Naive thymus-derived CD4-positive, alpha-beta T cell (primary cell): ENCODE measurements around the gene DHRS9. TPM values are rescaled to one million over a fixed set of nuclear protein-coding genes. Genes with fewer than 3 reads are reported as not detected.

Experiments
- ATAC-seq: fragments of 150-1000 bp; cut with Tn5 transposase; 2 replicates; pipeline ENCODE4 v1.10.0; 2021; ENCODE audit warnings: mild to moderate bottlenecking, moderate library complexity
- CTCF ChIA-PET: fragments of 350-600 bp; sonication (Branson Sonifier 250); formaldehyde crosslinking; loops from one replicate; lab custom pipeline; 2021; ENCODE audit warnings: antibody characterized with exemption; lab: Charles Lee
- POLR2A ChIA-PET: fragments of 350-600 bp; sonication (Branson Sonifier 250); formaldehyde crosslinking; loops from one replicate; lab custom pipeline; 2021; ENCODE audit warnings: antibody characterized with exemption, inconsistent platforms; lab: Charles Lee
- DNase-seq, 9 donors: peaks; one replicate each; pipeline versions ENCODE4 v3.0.0 to v3.0.0-alpha.2; 2020 to 2022; ENCODE audit warnings: mixed read lengths in 1 of 9
- H3K27ac ChIP-seq: one replicate; pipeline ENCODE4 v1.7.0; 2013; ENCODE audit warnings: mild to moderate bottlenecking, low read depth, low read length, moderate library complexity
- H3K27me3 ChIP-seq, 2 donors: one replicate each; pipeline ENCODE4 v1.7.0; 2013; ENCODE audit warnings: low read length in 2 of 2, mild to moderate bottlenecking in 2 of 2, moderate library complexity in 2 of 2; ENCODE audit not compliant: control insufficient read depth in 2 of 2, insufficient read depth in 2 of 2
- H3K36me3 ChIP-seq, 3 experiments: 1 replicate in 2 of 3; 2 replicates in 1 of 3; pipeline ENCODE4 v1.7.0; 2013; ENCODE audit warnings: low read length in 3 of 3, mild to moderate bottlenecking in 3 of 3, moderate library complexity in 1 of 3; ENCODE audit not compliant: insufficient read depth in 3 of 3, control insufficient read depth in 2 of 3
- H3K4me1 ChIP-seq, 2 donors: one replicate each; pipeline ENCODE4 v1.7.0; 2013; ENCODE audit warnings: low read length in 2 of 2, mild to moderate bottlenecking in 2 of 2, moderate library complexity in 1 of 2; ENCODE audit not compliant: control insufficient read depth in 2 of 2, insufficient read depth in 2 of 2
- H3K4me3 ChIP-seq: 2 replicates; pipeline ENCODE4 v1.7.0; 2013; ENCODE audit warnings: mild to moderate bottlenecking, low read length
- H3K9me3 ChIP-seq, 3 experiments: 1 replicate in 2 of 3; 2 replicates in 1 of 3; pipeline ENCODE4 v1.7.0; 2013; ENCODE audit warnings: low read length in 3 of 3; ENCODE audit not compliant: control insufficient read depth in 2 of 3
- H3K27ac Mint-ChIP-seq, 9 donors: one replicate each; pipeline ENCODE4 v1.8.0; 2020 to 2022; ENCODE audit warnings: mixed read lengths in 9 of 9, mild to moderate bottlenecking in 8 of 9, moderate library complexity in 5 of 9, inconsistent platforms in 2 of 9
- H3K27me3 Mint-ChIP-seq, 5 donors: one replicate each; pipeline ENCODE4 v1.8.0; 2021 to 2022; ENCODE audit warnings: mixed read lengths in 5 of 5, mild to moderate bottlenecking in 1 of 5
- H3K36me3 Mint-ChIP-seq, 5 donors: one replicate each; pipeline ENCODE4 v1.8.0; 2020 to 2022; ENCODE audit warnings: mixed read lengths in 5 of 5, mild to moderate bottlenecking in 3 of 5, inconsistent platforms in 1 of 5
- H3K4me1 Mint-ChIP-seq, 7 donors: one replicate each; pipeline ENCODE4 v1.8.0; 2020 to 2022; ENCODE audit warnings: mixed read lengths in 7 of 7, mild to moderate bottlenecking in 3 of 7, inconsistent platforms in 1 of 7
- H3K4me3 Mint-ChIP-seq, 10 donors: one replicate each; pipeline ENCODE4 v1.8.0; 2020 to 2022; ENCODE audit warnings: mild to moderate bottlenecking in 10 of 10, mixed read lengths in 10 of 10, moderate library complexity in 6 of 10, inconsistent platforms in 2 of 10
- H3K9me3 Mint-ChIP-seq, 11 donors: one replicate each; pipeline ENCODE4 v1.8.0; 2020 to 2022; ENCODE audit warnings: mixed read lengths in 11 of 11, mild to moderate bottlenecking in 4 of 11, inconsistent platforms in 1 of 11, moderate library complexity in 1 of 11
- intact Hi-C, 2 donors: fragments of 100-400 bp; cut with micrococcal nuclease; formaldehyde crosslinking; loops; one replicate each; pipeline ENCODE4 v1.15.1; 2023
- polyA plus RNA-seq, 2 donors: library from polyadenylated mRNA; unstranded; fragments of 300-500 nt; fragmentation: Illumina TruSeq; gene quantifications; one replicate each; pipeline ENCODE4 v1.2.3, GENCODE V29; 2021
- total RNA-seq, 6 experiments: library from RNA in 5 of 6; stranded (reverse) in 5 of 6; gene quantifications; 1 replicate in 5 of 6; 2 replicates in 1 of 6; pipeline ENCODE4 v1.2.3 and lab custom pipeline; 2021 to 2026

Gene DHRS9
- total and polyA plus RNA-seq, 7 experiments from 2014 or later, result 0.17 to 1.1 (median 0.30) TPM; not detected in 3

- peaks cover 0 to 3% (median 0%) of the 10 kb centered on the region in 5 donors for H3K27me3 Mint-ChIP-seq
- H3K9me3 Mint-ChIP-seq, result no peaks in the 10 kb centered on the region
- H3K4me3 Mint-ChIP-seq, result no peak overlapping the region
- H3K36me3 ChIP-seq, result no peaks in the 10 kb centered on the region
- ATAC-seq (peak; percentile 73), DNase-seq (peak; percentile 21 to 65 (median 49))
- H3K4me1 ChIP-seq, result no peaks in the 10 kb centered on the region
- ChIA-PET CTCF (interaction anchor here (0.6 to 5.6 kb wide), 9 partner anchors 10 to 184 kb away, joined by 3 to 85 read pairs (median 4); no protein-coding TSS in a partner anchor), POLR2A (no interaction called here)
- no peaks in the 10 kb centered on the region for H3K27me3 ChIP-seq
- H3K9me3 ChIP-seq, result no peaks in the 10 kb centered on the region
- H3K27ac Mint-ChIP-seq, result no peak overlapping the region
- intact Hi-C loops, result loop anchor here (1.0 kb wide), 2 partner anchors 33 to 181 kb away; no protein-coding TSS in a partner anchor
- H3K36me3 Mint-ChIP-seq, result no peaks in the 10 kb centered on the region
- no peak overlapping the region for H3K27ac ChIP-seq
- H3K4me1 Mint-ChIP-seq, result peaks cover 0 to 1% (median 0%) of the 10 kb centered on the region in 7 donors
- H3K4me3 ChIP-seq, result no peak overlapping the region
Observed at GRCh38 chr2:169141713-169142352, 72.5 kb downstream of the DHRS9 start.

- H3K4me3 Mint-ChIP-seq, result no peak overlapping the region
- H3K4me1 Mint-ChIP-seq, result peaks cover 0 to 1% (median 0%) of the 10 kb centered on the region in 7 donors
- H3K27me3 Mint-ChIP-seq, result peaks cover 0 to 4% (median 0%) of the 10 kb centered on the region in 5 donors
- H3K9me3 Mint-ChIP-seq, result no peaks in the 10 kb centered on the region
- Histone ChIP-seq H3K4me1 (no peaks in the 10 kb centered on the region), H3K36me3 (no peaks in the 10 kb centered on the region), H3K27ac (no peak overlapping the region), H3K9me3 (no peaks in the 10 kb centered on the region), H3K4me3 (no peak overlapping the region), H3K27me3 (no peaks in the 10 kb centered on the region)
- POLR2A ChIA-PET, result no interaction called here
- ATAC-seq, result no peak
- no peaks in the 10 kb centered on the region for H3K36me3 Mint-ChIP-seq
- CTCF ChIA-PET, result interaction anchor here (1.2 to 3.1 kb wide), 5 partner anchors 12 to 184 kb away, joined by 3 to 12 read pairs (median 4); no protein-coding TSS in a partner anchor
- DNase-seq, result no peak
- intact Hi-C loops, result no loop called here
- H3K27ac Mint-ChIP-seq, result no peak overlapping the region
Observed at GRCh38 chr2:169143998-169144397, 74.6 kb downstream of the DHRS9 start.

Other genes with a start within 250 kb of the DHRS9 start
- 10 to 100 TPM in 1 of 5 experiments, under 1 TPM in 3, not detected in 1; 0.24 to 24.7 (median 0.28) TPM for gene SPC25, start 179.1 kb upstream of the DHRS9 start, total RNA-seq
- not detected for gene SPC25, start 179.1 kb upstream of the DHRS9 start, polyA plus RNA-seq
- not detected for gene G6PC2, start 168.3 kb upstream of the DHRS9 start, total RNA-seq
- not detected for gene G6PC2, start 168.3 kb upstream of the DHRS9 start, polyA plus RNA-seq
- not detected for gene ABCB11, start 38.2 kb upstream of the DHRS9 start, total RNA-seq
- gene ABCB11, start 38.2 kb upstream of the DHRS9 start, polyA plus RNA-seq, result not detected